ENCODE results near the gene DNM2.

The DNM2 gene

DNA sequence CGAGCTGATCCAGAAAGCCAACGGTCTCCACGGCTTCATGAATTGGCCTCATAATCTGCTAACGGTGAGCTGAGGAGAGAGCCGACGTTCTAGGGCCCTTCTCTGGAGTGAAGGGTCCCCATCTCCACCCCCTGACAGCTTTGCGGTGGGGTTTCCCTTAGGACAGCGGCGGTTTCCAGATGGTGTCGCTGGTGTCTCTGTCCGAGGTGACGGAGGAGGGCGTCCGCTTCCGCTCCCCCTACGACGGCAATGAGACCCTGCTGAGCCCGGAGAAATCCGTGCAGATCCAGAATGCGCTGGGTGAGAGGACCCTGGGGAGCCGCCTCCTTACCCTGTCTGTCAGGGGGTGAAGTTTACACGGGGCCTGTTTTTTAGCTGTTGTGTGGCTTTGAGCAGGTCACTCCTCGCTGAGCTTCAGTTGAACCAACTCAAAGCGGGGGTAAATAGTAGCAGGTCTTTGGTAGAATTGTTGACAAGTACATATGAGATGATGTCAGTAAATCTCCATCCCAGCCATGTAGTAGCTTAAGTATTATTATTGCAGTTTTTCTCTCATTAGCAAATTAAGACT, 15.8 kb upstream of the DNM2 start:
- Mint-ChIP-seq H3K4me3 (peak overlapping the region; percentile 94), H3K9me3 (no peaks in the 10 kb centered on the region), H3K27me3 (no peaks in the 10 kb centered on the region), H3K27ac (peak overlapping the region; percentile 91), H3K36me3 (ENCODE audit: low read depth) (peaks cover 9% of the 10 kb centered on the region), H3K4me1 (ENCODE audit: low read depth) (peaks cover 16% of the 10 kb centered on the region)

DNA sequence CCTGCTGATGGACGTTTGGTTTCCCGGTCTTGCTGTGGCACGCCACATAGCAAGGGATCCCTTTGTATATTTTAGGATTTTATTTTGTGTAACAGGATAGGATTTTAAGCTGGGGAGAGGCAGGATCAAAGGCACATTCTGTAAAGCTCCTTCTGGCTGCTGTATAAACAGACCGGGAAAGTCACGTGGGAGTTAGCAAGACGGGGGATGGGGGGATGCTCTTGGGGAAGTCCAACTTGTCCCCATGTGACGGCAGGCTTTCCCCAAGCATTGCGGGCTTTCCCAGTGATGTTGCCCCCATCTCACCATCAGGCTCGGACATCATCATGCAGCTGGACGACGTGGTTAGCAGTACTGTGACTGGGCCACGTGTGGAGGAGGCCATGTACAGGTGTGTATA, 10.9 kb upstream of the DNM2 start:
- H3K9me3 Mint-ChIP-seq, result no peaks in the 10 kb centered on the region
- H3K27me3 Mint-ChIP-seq, result no peaks in the 10 kb centered on the region
- H3K36me3 Mint-ChIP-seq (ENCODE audit: low read depth), result peaks cover 24% of the 10 kb centered on the region
- peaks cover 9% of the 10 kb centered on the region for H3K4me1 Mint-ChIP-seq (ENCODE audit: low read depth)
- H3K4me3 Mint-ChIP-seq, result no peak overlapping the region
- H3K27ac Mint-ChIP-seq, result no peak overlapping the region

GRCh38 chr19:10707440-10707839, 10.4 kb upstream of the DNM2 start:
- no peak overlapping the region for H3K27ac Mint-ChIP-seq
- H3K4me3 Mint-ChIP-seq, result no peak overlapping the region
- peaks cover 22% of the 10 kb centered on the region for H3K36me3 Mint-ChIP-seq (ENCODE audit: low read depth)
- H3K4me1 Mint-ChIP-seq (ENCODE audit: low read depth), result peaks cover 5% of the 10 kb centered on the region
- no peaks in the 10 kb centered on the region for H3K27me3 Mint-ChIP-seq
- no peaks in the 10 kb centered on the region for H3K9me3 Mint-ChIP-seq

DNA sequence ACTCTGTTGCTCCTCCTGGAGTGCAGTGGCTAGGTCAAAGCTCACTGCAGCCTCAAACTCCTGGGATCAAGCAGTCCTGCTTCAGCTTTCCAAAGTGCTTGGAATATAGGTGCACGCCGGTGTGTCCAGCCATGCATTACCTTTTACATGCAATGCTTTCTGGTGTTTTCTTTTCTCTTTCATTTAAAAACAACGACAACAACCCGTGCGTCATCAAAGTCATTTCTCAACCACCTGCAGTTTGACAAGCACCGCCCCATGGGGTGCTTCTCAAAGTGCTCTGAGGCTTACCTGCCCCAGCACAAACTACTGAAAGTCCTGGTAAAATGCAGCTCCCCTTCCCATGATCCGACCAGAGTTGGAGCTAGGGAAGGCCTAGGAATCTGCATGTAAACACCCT, 9.6 kb upstream of the DNM2 start:
- peaks cover 22% of the 10 kb centered on the region for H3K36me3 Mint-ChIP-seq (ENCODE audit: low read depth)
- no peaks in the 10 kb centered on the region for H3K9me3 Mint-ChIP-seq
- no peaks in the 10 kb centered on the region for H3K27me3 Mint-ChIP-seq
- no peak overlapping the region for H3K4me3 Mint-ChIP-seq
- H3K4me1 Mint-ChIP-seq (ENCODE audit: low read depth), result peaks cover 1% of the 10 kb centered on the region
- no peak overlapping the region for H3K27ac Mint-ChIP-seq

- Mint-ChIP-seq H3K27ac (no peak overlapping the region), H3K27me3 (no peaks in the 10 kb centered on the region), H3K4me1 (ENCODE audit: low read depth) (peaks cover 4% of the 10 kb centered on the region), H3K4me3 (no peak overlapping the region), H3K36me3 (ENCODE audit: low read depth) (peaks cover 26% of the 10 kb centered on the region), H3K9me3 (no peaks in the 10 kb centered on the region)
Measured at GRCh38 chr19:10712045-10712444, 5.8 kb upstream of the DNM2 start.

DNA sequence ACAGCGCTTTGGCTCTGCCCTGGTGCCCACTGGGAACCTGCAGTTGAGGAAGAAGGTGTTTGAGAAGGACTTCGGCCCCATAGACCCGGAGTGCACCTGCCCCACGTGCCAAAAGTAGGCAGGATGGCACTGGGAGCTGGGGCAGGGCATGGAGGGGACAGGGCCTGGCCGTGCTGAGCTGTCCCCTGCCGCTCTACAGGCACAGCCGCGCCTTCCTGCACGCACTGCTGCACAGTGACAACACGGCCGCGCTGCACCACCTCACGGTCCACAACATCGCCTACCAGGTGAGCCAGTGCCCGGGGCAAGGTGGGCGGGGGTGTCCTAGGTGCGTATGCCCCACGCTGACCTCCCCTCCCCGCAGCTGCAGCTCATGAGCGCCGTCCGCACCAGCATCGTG, 5.1 kb upstream of the DNM2 start:
- Mint-ChIP-seq H3K4me3 (no peak overlapping the region), H3K36me3 (ENCODE audit: low read depth) (peaks cover 25% of the 10 kb centered on the region), H3K27ac (no peak overlapping the region), H3K9me3 (no peaks in the 10 kb centered on the region), H3K4me1 (ENCODE audit: low read depth) (peaks cover 7% of the 10 kb centered on the region), H3K27me3 (no peaks in the 10 kb centered on the region)

DNA sequence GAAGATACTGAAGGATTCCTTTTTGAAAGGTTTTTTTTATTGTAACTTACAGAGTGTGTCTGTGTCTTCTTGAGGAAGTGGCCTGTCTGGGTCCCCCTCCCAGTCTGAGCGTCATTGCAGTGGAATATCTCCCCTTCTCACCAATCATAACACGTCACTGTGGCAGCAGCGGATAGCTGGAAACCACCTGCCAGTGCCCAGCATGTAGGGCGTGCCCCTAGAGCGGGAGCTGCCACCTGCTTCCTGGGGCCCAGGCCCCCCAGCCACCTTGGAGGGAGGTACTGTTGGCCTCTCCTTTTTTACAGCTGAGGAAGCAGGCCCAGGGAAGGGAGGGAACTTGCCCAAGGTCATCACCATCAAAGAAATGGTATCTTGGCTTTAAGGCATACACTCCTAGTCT, 4.6 kb upstream of the DNM2 start:
- peaks cover 7% of the 10 kb centered on the region for H3K4me1 Mint-ChIP-seq (ENCODE audit: low read depth)
- peaks cover 23% of the 10 kb centered on the region for H3K36me3 Mint-ChIP-seq (ENCODE audit: low read depth)
- no peaks in the 10 kb centered on the region for H3K27me3 Mint-ChIP-seq
- no peak overlapping the region for H3K4me3 Mint-ChIP-seq
- H3K27ac Mint-ChIP-seq, result no peak overlapping the region
- H3K9me3 Mint-ChIP-seq, result no peaks in the 10 kb centered on the region

DNA sequence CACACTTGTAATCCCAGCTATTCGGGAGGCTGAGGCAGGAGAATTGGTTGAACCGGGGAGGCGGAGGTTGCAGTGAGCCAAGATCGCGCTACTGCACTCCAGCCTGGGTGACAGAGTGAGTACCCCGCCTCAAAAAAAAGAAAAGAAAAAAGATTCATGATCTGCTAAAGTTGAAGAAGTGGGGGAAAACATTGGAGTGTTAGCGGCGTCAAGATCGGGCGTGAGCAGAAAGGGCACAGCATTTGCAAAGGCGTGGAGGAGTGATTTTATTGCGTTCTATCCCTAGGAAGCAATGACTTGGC, 874 bp upstream of the DNM2 start:
- Mint-ChIP-seq H3K4me1 (ENCODE audit: low read depth) (peaks cover 39% of the 10 kb centered on the region), H3K27me3 (no peaks in the 10 kb centered on the region), H3K36me3 (ENCODE audit: low read depth) (peaks cover 10% of the 10 kb centered on the region), H3K27ac (peak overlapping the region; percentile 87), H3K4me3 (peak overlapping the region; percentile 78), H3K9me3 (no peaks in the 10 kb centered on the region)

GRCh38 chr19:10718205-10719196, 622 bp downstream of the DNM2 start:
- Mint-ChIP-seq H3K9me3 (no peaks in the 10 kb centered on the region), H3K27ac (peak overlapping the region; percentile 82), H3K4me3 (peak overlapping the region; percentile 90), H3K27me3 (no peaks in the 10 kb centered on the region), H3K4me1 (ENCODE audit: low read depth) (peaks cover 40% of the 10 kb centered on the region), H3K36me3 (ENCODE audit: low read depth) (peaks cover 8% of the 10 kb centered on the region)

DNA sequence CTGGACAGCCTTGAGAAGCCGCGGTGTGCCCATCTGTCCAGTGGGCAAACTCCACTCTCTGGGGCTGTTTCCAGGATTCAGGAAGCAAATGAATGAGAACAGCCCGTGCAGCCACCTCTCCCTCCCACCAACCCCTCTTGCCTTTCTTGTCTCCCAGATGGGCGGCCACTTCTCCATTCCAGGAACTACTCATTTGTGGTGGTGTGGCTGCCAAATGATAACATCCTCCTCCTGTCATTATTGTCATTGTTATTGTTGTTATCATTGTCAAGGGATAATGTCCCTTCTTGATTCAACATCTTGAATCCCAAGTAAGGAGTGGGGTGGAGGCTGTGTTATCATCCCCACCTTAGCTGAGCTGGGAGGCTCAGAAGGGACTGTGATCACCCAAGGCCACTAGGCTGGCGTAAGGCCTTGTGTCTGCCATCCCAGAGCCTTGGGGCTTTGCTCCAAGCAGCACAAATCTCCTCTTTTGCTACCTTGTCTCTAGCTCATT, 1.6 kb downstream of the DNM2 start:
- Mint-ChIP-seq H3K4me3 (peak overlapping the region; percentile 90), H3K4me1 (ENCODE audit: low read depth) (peaks cover 44% of the 10 kb centered on the region), H3K9me3 (no peaks in the 10 kb centered on the region), H3K27me3 (no peaks in the 10 kb centered on the region), H3K27ac (peak overlapping the region; percentile 87), H3K36me3 (ENCODE audit: low read depth) (peaks cover 6% of the 10 kb centered on the region)

GRCh38 chr19:10720607-10721125, 2.8 kb downstream of the DNM2 start:
- Mint-ChIP-seq H3K36me3 (ENCODE audit: low read depth) (peaks cover 4% of the 10 kb centered on the region), H3K4me3 (no peak overlapping the region), H3K27me3 (no peaks in the 10 kb centered on the region), H3K4me1 (ENCODE audit: low read depth) (peaks cover 54% of the 10 kb centered on the region), H3K27ac (no peak overlapping the region), H3K9me3 (no peaks in the 10 kb centered on the region)

- Mint-ChIP-seq H3K9me3 (no peaks in the 10 kb centered on the region), H3K4me1 (ENCODE audit: low read depth) (peaks cover 65% of the 10 kb centered on the region), H3K27ac (no peak overlapping the region), H3K36me3 (ENCODE audit: low read depth) (peaks cover 19% of the 10 kb centered on the region), H3K4me3 (no peak overlapping the region), H3K27me3 (no peaks in the 10 kb centered on the region)
Measured at GRCh38 chr19:10723591-10723990, 5.7 kb downstream of the DNM2 start.

DNA sequence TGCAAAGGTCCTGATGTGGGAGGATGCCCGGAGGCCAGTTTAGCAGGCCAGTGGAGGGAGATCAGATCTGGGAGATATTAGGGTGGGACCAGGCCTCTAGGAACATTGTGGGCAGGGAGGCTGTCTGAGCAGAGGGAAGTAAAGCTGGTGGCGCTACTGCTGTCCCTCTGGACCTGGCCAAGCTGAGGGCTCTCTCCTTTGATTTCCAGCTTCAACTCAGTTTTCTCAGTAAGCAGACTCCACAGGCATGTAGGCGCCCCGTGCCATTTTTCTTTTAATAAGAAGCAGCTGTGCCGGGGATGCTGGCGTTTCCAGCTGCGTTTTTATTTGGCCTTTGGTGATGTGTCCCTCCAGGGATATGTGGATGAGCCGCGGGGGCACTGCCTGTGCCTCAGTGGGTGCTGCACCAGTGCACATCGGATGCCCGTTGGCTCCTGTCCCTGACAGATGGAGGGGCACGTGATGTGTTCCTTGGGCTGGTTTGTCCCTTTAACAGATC, 6.7 kb downstream of the DNM2 start:
- H3K4me3 Mint-ChIP-seq, result no peak overlapping the region
- peaks cover 61% of the 10 kb centered on the region for H3K4me1 Mint-ChIP-seq (ENCODE audit: low read depth)
- H3K27me3 Mint-ChIP-seq, result no peaks in the 10 kb centered on the region
- no peak overlapping the region for H3K27ac Mint-ChIP-seq
- H3K9me3 Mint-ChIP-seq, result no peaks in the 10 kb centered on the region
- peaks cover 19% of the 10 kb centered on the region for H3K36me3 Mint-ChIP-seq (ENCODE audit: low read depth)

GRCh38 chr19:10725415-10725814, 7.5 kb downstream of the DNM2 start:
- no peak overlapping the region for H3K4me3 Mint-ChIP-seq
- no peaks in the 10 kb centered on the region for H3K27me3 Mint-ChIP-seq
- H3K36me3 Mint-ChIP-seq (ENCODE audit: low read depth), result peaks cover 19% of the 10 kb centered on the region
- no peak overlapping the region for H3K27ac Mint-ChIP-seq
- H3K4me1 Mint-ChIP-seq (ENCODE audit: low read depth), result peaks cover 61% of the 10 kb centered on the region
- H3K9me3 Mint-ChIP-seq, result no peaks in the 10 kb centered on the region

GRCh38 chr19:10726268-10726667, 8.4 kb downstream of the DNM2 start:
- H3K27me3 Mint-ChIP-seq, result no peaks in the 10 kb centered on the region
- H3K9me3 Mint-ChIP-seq, result no peaks in the 10 kb centered on the region
- no peak overlapping the region for H3K27ac Mint-ChIP-seq
- H3K36me3 Mint-ChIP-seq (ENCODE audit: low read depth), result peaks cover 19% of the 10 kb centered on the region
- H3K4me3 Mint-ChIP-seq, result no peak overlapping the region
- peaks cover 61% of the 10 kb centered on the region for H3K4me1 Mint-ChIP-seq (ENCODE audit: low read depth)
